GM12878 (cell line): ENCODE results near the gene RBMS3. TPM values are rescaled to one million over a fixed set of nuclear protein-coding genes. Genes with fewer than 3 reads are reported as not detected.

Source experiments
- ATAC-seq: fragments of 200-7000 bp; cut with Tn5 transposase; 3 replicates; pipeline ENCODE4 v1.9.1; 2020; ENCODE audit warnings: mild to moderate bottlenecking, moderate library complexity
- BruUV-seq: library from RNA; stranded (reverse); fragments of 400-500 nt; replicated peaks from 2 replicates; lab custom pipeline; 2021; lab: Mats Ljungman, UMichigan
- CTCF ChIA-PET: fragments of 300-600 bp; sonication (Branson Sonifier 250); formaldehyde crosslinking; extraction: SDS; loops from one replicate; lab custom pipeline; 2021; ENCODE audit warnings: inconsistent platforms; lab: Yijun Ruan, JAX
- POLR2A ChIA-PET: fragments of 350-600 bp; formaldehyde crosslinking; extraction: SDS; loops from one replicate; lab custom pipeline; 2021; ENCODE audit warnings: inconsistent platforms; lab: Charles Lee
- RAD21 ChIA-PET: fragments of 300-600 bp; sonication (Branson Sonifier 250); formaldehyde crosslinking; loops from one replicate; lab custom pipeline; 2023; ENCODE audit warnings: antibody characterized with exemption; ENCODE audit not compliant: unreplicated experiment; lab: Charles Lee
- SMC1A ChIA-PET: fragments of 300-600 bp; sonication (Branson Sonifier 250); formaldehyde crosslinking; loops from one replicate; lab custom pipeline; 2023; ENCODE audit not compliant: unreplicated experiment, uncharacterized antibody; lab: Charles Lee
- DNase-seq: peaks from one replicate; pipeline ENCODE4 v3.0.0-alpha.2; 2011; ENCODE audit warnings: low read depth, low spot score
- FAIRE-seq: peaks from 3 replicates; lab custom pipeline; 2011; peaks lifted over from hg19 to GRCh38; lab: Jason Lieb, UNC
- H2AFZ ChIP-seq: 2 replicates; pipeline ENCODE4 v1.6.0; 2011; ENCODE audit warnings: low read depth, low read length, control low read depth; ENCODE audit not compliant: control insufficient read depth
- H3K27ac ChIP-seq: 2 replicates; pipeline ENCODE4 v1.5.1; 2011; ENCODE audit warnings: control low read depth; ENCODE audit not compliant: control insufficient read depth, insufficient read depth
- H3K27me3 ChIP-seq, 2 experiments: replicated peaks in 1 of 2; 2 replicates each; pipeline versions ENCODE4 v1.6.0 to v1.6.1; 2011; ENCODE audit warnings: low read length in 1 of 2; ENCODE audit not compliant: control insufficient read depth in 2 of 2, insufficient read depth in 2 of 2
- H3K36me3 ChIP-seq, 2 experiments: 2 replicates each; pipeline ENCODE4 v1.5.1; 2011; ENCODE audit warnings: low read length in 1 of 2; ENCODE audit not compliant: control insufficient read depth in 2 of 2, insufficient read depth in 2 of 2
- H3K4me1 ChIP-seq: 2 replicates; pipeline ENCODE4 v1.6.1; 2011; ENCODE audit warnings: mild to moderate bottlenecking, low read length, moderate library complexity, mixed read lengths; ENCODE audit not compliant: control insufficient read depth, insufficient read depth
- H3K4me2 ChIP-seq: 2 replicates; pipeline ENCODE4 v1.6.0; 2011; ENCODE audit warnings: control low read depth; ENCODE audit not compliant: control insufficient read depth, insufficient read depth
- H3K4me3 ChIP-seq: fragments of 200-600 bp; sonication (generic); 2 replicates; pipeline ENCODE4 v1.5.1; 2016
- H3K79me2 ChIP-seq: 2 replicates; pipeline ENCODE4 v1.6.0; 2011; ENCODE audit warnings: low read length; ENCODE audit not compliant: control insufficient read depth, insufficient read depth
- H3K9ac ChIP-seq: 2 replicates; pipeline ENCODE4 v1.8.0; 2011; ENCODE audit warnings: low read length, control low read depth, mixed read lengths; ENCODE audit not compliant: control insufficient read depth, insufficient read depth
- H3K9me3 ChIP-seq: replicated peaks from 3 replicates; pipeline ENCODE4 v1.5.1; 2011; ENCODE audit warnings: mild to moderate bottlenecking, low read length; ENCODE audit not compliant: control insufficient read depth, insufficient read depth
- H4K20me1 ChIP-seq: 2 replicates; pipeline ENCODE4 v1.6.0; 2011; ENCODE audit not compliant: control insufficient read depth, insufficient read depth
- BRCA1 ChIP-seq: IDR thresholded peaks from 2 replicates; pipeline ENCODE4 v1.6.1; 2011; ENCODE audit warnings: low read depth, low read length, improper control_type of control experiment
- EP300 ChIP-seq, 2 experiments: fragments of 150-350 bp in 1 of 2; IDR thresholded peaks; 2 replicates each; pipeline ENCODE4 v1.6.1; 2011 to 2012; ENCODE audit warnings: low read depth in 2 of 2, low read length in 2 of 2, borderline replicate concordance in 1 of 2, improper control_type of control experiment in 1 of 2, inconsistent platforms in 1 of 2; ENCODE audit not compliant: control insufficient read depth in 1 of 2
- IRF4 ChIP-seq: IDR thresholded peaks from 2 replicates; pipeline ENCODE4 v1.6.1; 2011; ENCODE audit warnings: low read depth, low read length
- KLF5 ChIP-seq: fragments of 450-650 bp; IDR thresholded peaks from 2 replicates; pipeline ENCODE4 v1.6.1; 2014; ENCODE audit warnings: mild to moderate bottlenecking; ENCODE audit not compliant: partially characterized antibody
- MXI1 ChIP-seq: fragments of 150-350 bp; IDR thresholded peaks from 2 replicates; pipeline ENCODE4 v1.6.1; 2011; ENCODE audit warnings: low read depth, mild to moderate bottlenecking, inconsistent platforms, low read length, improper control_type of control experiment
- NFIC ChIP-seq: IDR thresholded peaks from 2 replicates; pipeline ENCODE4 v1.6.1; 2012; ENCODE audit warnings: low read depth, mild to moderate bottlenecking, inconsistent platforms, low read length, moderate library complexity
- NFYA ChIP-seq: IDR thresholded peaks from 2 replicates; pipeline ENCODE4 v1.6.1; 2011; ENCODE audit warnings: low read depth, mild to moderate bottlenecking, low read length, improper control_type of control experiment, borderline replicate concordance
- RAD21 ChIP-seq: IDR thresholded peaks from 2 replicates; pipeline ENCODE4 v1.6.1; 2011; ENCODE audit warnings: mild to moderate bottlenecking, low read depth, low read length, moderate library complexity; ENCODE audit not compliant: insufficient read depth
- SMAD1 ChIP-seq: fragments of 450-650 bp; IDR thresholded peaks from 2 replicates; pipeline ENCODE4 v1.6.1; 2018; ENCODE audit warnings: mild to moderate bottlenecking, low read depth; ENCODE audit not compliant: partially characterized antibody
- SMAD5 ChIP-seq: IDR thresholded peaks from 2 replicates; pipeline ENCODE4 v1.6.1; 2016; ENCODE audit warnings: antibody characterized with exemption, low read depth
- STAT3 ChIP-seq: IDR thresholded peaks from 2 replicates; pipeline ENCODE4 v1.6.1; 2011; ENCODE audit warnings: low read depth, low read length, improper control_type of control experiment
- TCF3 ChIP-seq: IDR thresholded peaks from 2 replicates; pipeline ENCODE4 v1.6.1; 2012; ENCODE audit warnings: low read depth, mild to moderate bottlenecking, low read length, borderline replicate concordance; ENCODE audit not compliant: insufficient read depth
- WGBS: methylation state at CpG from one replicate; pipeline ENCODE4 v1.1.6; 2016; ENCODE audit warnings: low lambda C conversion rate; ENCODE audit not compliant: insufficient replicate concordance, insufficient coverage; ENCODE audit errors: missing lambda C conversion rate; 5-methylcytosine and 5-hydroxymethylcytosine counted together
- in situ Hi-C: fragments of 300-500 bp; cut with MboI; formaldehyde crosslinking; loops from 9 replicates; pipeline ENCODE4 v1.14.3; 2018; ENCODE audit warnings: mixed read lengths
- intact Hi-C: fragments of 100-400 bp; cut with micrococcal nuclease; formaldehyde crosslinking; loops from one replicate; pipeline ENCODE4 v1.14.2; 2022; ENCODE audit not compliant: unreplicated experiment
- polyA plus RNA-seq, 11 experiments: library from polyadenylated mRNA; depleted of rRNA in 4 of 11; unstranded in 6 of 11; stranded (reverse) in 5 of 11; fragments of >200 nt; fragmentation: Nextera tagmentation in 4 of 11; fragmentation: Illumina TruSeq in 1 of 11; extraction: Ambion mirVana in 4 of 11; extraction: Trizol in 1 of 11; gene quantifications; 1 replicate in 1 of 11; 2 replicates in 10 of 11; pipeline versions ENCODE4 v1.2.1 to v1.2.3, GENCODE V29; 2011 to 2016; ENCODE audit warnings: inconsistent platforms in 2 of 11, missing spikeins in 2 of 11, low read depth in 1 of 11
- total RNA-seq, 4 experiments: library from RNA; depleted of rRNA in 3 of 4; stranded (reverse); fragments of >200 nt in 3 of 4; fragmentation: Illumina TruSeq in 1 of 4; extraction: Trizol in 1 of 4; gene quantifications; 2 replicates each; pipeline versions ENCODE4 v1.2.1 to v1.2.3, GENCODE V29; 2013 to 2021
- TF ChIP-seq, protein P1 (sequence below): IDR thresholded peaks from 2 replicates; pipeline ENCODE4 v1.6.1; 2011; ENCODE audit warnings: borderline replicate concordance, low read depth, mild to moderate bottlenecking, moderate library complexity, low read length; ENCODE audit not compliant: insufficient read depth, poor library complexity, severe bottlenecking
- TF ChIP-seq, protein P2 (sequence below): fragments of 450-650 bp; IDR thresholded peaks from 2 replicates; pipeline ENCODE4 v1.6.1; 2018; ENCODE audit warnings: mild to moderate bottlenecking, low read depth, moderate library complexity; ENCODE audit not compliant: partially characterized antibody
- TF ChIP-seq, protein P3 (sequence below): fragments of 450-650 bp; IDR thresholded peaks from 2 replicates; pipeline ENCODE4 v1.6.1; 2017; ENCODE audit warnings: mild to moderate bottlenecking
- TF ChIP-seq, protein P4 (sequence below), 3 experiments: IDR thresholded peaks in 2 of 3; conservative IDR thresholded peaks in 1 of 3; 2 replicates each; pipeline ENCODE4 v1.5.1; 2011; ENCODE audit warnings: low read depth in 3 of 3, low read length in 3 of 3, mild to moderate bottlenecking in 3 of 3, control low read depth in 2 of 3, moderate library complexity in 2 of 3, inconsistent platforms in 1 of 3, mixed read lengths in 1 of 3; ENCODE audit not compliant: control insufficient read depth in 2 of 3, insufficient read depth in 1 of 3; ENCODE audit errors: extremely low read depth in 1 of 3

The RBMS3 gene
- total and polyA plus RNA-seq, 10 of the 15 experiments (the other 5 are each of a cell fraction or from before 2014, with no cell fraction given): 0.79 to 4.7 (median 3.1) TPM

DNA sequence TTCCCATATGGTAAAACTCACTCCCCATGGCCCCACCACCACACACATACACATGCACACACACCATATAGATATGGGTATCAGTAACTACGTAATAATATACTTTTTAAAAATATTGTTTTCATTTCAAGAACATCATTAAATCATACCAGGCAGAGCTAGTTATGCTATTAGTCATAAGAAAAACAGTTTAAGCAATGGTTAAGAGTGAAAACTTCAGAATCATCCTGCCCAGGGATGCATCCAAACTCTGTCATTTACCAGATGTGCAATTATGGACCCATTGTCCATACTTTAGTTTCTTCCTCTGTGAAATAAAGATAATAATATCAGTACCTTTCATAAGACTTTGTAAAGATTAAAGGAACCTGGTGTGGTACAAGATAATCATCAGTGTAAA lies 608.3 kb downstream of the RBMS3 start:
- 0% methylated on average over 1 of the region's 1 CpG for WGBS
- RAD21 ChIA-PET: no interaction called here
- in situ Hi-C loops: no loop called here
- no peak for TF ChIP-seq SMAD1
- no peak for TF ChIP-seq STAT3
- TF ChIP-seq, protein P1, sequence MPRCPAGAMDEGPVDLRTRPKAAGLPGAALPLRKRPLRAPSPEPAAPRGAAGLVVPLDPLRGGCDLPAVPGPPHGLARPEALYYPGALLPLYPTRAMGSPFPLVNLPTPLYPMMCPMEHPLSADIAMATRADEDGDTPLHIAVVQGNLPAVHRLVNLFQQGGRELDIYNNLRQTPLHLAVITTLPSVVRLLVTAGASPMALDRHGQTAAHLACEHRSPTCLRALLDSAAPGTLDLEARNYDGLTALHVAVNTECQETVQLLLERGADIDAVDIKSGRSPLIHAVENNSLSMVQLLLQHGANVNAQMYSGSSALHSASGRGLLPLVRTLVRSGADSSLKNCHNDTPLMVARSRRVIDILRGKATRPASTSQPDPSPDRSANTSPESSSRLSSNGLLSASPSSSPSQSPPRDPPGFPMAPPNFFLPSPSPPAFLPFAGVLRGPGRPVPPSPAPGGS: no peak
- TF ChIP-seq, protein P2, sequence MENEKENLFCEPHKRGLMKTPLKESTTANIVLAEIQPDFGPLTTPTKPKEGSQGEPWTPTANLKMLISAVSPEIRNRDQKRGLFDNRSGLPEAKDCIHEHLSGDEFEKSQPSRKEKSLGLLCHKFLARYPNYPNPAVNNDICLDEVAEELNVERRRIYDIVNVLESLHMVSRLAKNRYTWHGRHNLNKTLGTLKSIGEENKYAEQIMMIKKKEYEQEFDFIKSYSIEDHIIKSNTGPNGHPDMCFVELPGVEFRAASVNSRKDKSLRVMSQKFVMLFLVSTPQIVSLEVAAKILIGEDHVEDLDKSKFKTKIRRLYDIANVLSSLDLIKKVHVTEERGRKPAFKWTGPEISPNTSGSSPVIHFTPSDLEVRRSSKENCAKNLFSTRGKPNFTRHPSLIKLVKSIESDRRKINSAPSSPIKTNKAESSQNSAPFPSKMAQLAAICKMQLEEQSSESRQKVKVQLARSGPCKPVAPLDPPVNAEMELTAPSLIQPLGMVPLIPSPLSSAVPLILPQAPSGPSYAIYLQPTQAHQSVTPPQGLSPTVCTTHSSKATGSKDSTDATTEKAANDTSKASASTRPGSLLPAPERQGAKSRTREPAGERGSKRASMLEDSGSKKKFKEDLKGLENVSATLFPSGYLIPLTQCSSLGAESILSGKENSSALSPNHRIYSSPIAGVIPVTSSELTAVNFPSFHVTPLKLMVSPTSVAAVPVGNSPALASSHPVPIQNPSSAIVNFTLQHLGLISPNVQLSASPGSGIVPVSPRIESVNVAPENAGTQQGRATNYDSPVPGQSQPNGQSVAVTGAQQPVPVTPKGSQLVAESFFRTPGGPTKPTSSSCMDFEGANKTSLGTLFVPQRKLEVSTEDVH: no peak
- no peak for TF ChIP-seq EP300 (IDR thresholded peaks at IDR 0.05; ENCODE audit: borderline replicate concordance in 1 of 2, control insufficient read depth in 1 of 2, low read depth in 2 of 2, low read length in 2 of 2)
- no peak for TF ChIP-seq SMAD5
- TF ChIP-seq BRCA1: no peak
- TF ChIP-seq, protein P3, sequence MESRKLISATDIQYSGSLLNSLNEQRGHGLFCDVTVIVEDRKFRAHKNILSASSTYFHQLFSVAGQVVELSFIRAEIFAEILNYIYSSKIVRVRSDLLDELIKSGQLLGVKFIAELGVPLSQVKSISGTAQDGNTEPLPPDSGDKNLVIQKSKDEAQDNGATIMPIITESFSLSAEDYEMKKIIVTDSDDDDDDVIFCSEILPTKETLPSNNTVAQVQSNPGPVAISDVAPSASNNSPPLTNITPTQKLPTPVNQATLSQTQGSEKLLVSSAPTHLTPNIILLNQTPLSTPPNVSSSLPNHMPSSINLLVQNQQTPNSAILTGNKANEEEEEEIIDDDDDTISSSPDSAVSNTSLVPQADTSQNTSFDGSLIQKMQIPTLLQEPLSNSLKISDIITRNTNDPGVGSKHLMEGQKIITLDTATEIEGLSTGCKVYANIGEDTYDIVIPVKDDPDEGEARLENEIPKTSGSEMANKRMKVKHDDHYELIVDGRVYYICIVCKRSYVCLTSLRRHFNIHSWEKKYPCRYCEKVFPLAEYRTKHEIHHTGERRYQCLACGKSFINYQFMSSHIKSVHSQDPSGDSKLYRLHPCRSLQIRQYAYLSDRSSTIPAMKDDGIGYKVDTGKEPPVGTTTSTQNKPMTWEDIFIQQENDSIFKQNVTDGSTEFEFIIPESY: no peak
- TF ChIP-seq NFIC: no peak
- TF ChIP-seq, protein P4, sequence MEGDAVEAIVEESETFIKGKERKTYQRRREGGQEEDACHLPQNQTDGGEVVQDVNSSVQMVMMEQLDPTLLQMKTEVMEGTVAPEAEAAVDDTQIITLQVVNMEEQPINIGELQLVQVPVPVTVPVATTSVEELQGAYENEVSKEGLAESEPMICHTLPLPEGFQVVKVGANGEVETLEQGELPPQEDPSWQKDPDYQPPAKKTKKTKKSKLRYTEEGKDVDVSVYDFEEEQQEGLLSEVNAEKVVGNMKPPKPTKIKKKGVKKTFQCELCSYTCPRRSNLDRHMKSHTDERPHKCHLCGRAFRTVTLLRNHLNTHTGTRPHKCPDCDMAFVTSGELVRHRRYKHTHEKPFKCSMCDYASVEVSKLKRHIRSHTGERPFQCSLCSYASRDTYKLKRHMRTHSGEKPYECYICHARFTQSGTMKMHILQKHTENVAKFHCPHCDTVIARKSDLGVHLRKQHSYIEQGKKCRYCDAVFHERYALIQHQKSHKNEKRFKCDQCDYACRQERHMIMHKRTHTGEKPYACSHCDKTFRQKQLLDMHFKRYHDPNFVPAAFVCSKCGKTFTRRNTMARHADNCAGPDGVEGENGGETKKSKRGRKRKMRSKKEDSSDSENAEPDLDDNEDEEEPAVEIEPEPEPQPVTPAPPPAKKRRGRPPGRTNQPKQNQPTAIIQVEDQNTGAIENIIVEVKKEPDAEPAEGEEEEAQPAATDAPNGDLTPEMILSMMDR (IDR thresholded peaks at IDR 0.05 in 2 of 3, conservative IDR thresholded peaks at IDR 0.05 in 1 of 3; ENCODE audit: control insufficient read depth in 2 of 3, extremely low read depth in 1 of 3, insufficient read depth in 1 of 3, low read depth in 3 of 3, low read length in 3 of 3): no peak
- TF ChIP-seq TCF3: no peak
- no peak for TF ChIP-seq IRF4
- TF ChIP-seq NFYA: no peak
- TF ChIP-seq RAD21: no peak
- TF ChIP-seq KLF5: no peak
- no peak for TF ChIP-seq MXI1

More for the DNA sequence above, 608.3 kb downstream of the RBMS3 start:
- no peak for DNase-seq
- intact Hi-C loops: no loop called here
- H3K9me3 ChIP-seq: no peaks in the 10 kb centered on the region; the same call in 2 of the 3 replicates
- H4K20me1 ChIP-seq: no peaks in the 10 kb centered on the region
- no TSS peak for BruUV-seq
- H3K4me2 ChIP-seq: no peak overlapping the region
- ATAC-seq: no peak
- no peak for FAIRE-seq
- no peak overlapping the region for H3K9ac ChIP-seq
- no peaks in the 10 kb centered on the region for H3K36me3 ChIP-seq
- H3K4me1 ChIP-seq: no peaks in the 10 kb centered on the region
- H3K4me3 ChIP-seq: no peak overlapping the region
- H3K27me3 ChIP-seq: no peaks in the 10 kb centered on the region
- CTCF ChIA-PET: no interaction called here
- SMC1A ChIA-PET: interaction anchor here (0.7 kb wide), 1 partner anchor 21 kb away, joined by 3 read pairs; no protein-coding TSS in a partner anchor
- H2AFZ ChIP-seq: no peak overlapping the region
- POLR2A ChIA-PET: no interaction called here
- no peak overlapping the region for H3K27ac ChIP-seq
- no peaks in the 10 kb centered on the region for H3K79me2 ChIP-seq
